22Rv1 (cell line): ENCODE results near the gene NPY.

Experiments
- CTCF ChIP-seq: fragments of 450-650 bp; IDR thresholded peaks from 2 replicates; pipeline ENCODE4 v1.5.1; 2017; ENCODE audit warnings: mild to moderate bottlenecking
- ZFX ChIP-seq: fragments of 450-650 bp; IDR thresholded peaks from 2 replicates; pipeline ENCODE4 v1.6.1; 2017; ENCODE audit warnings: antibody characterized with exemption, borderline replicate concordance

- TF ChIP-seq CTCF (no peak), ZFX (no peak)
Observed at GRCh38 chr7:24249266-24249665, 34.7 kb upstream of the NPY start.
